Body of pancreas (tissue), 4 donors: ENCODE measurements around the gene ABCG2.

Experiments used
- POLR2A ChIP-seq, 3 donors: fragments of 450-650 bp; IDR thresholded peaks; one replicate each; pipeline ENCODE4 v1.6.1; 2016; ENCODE audit warnings: antibody characterized with exemption in 3 of 3, mild to moderate bottlenecking in 2 of 3
- TF ChIP-seq, protein P1 (sequence below), 7 experiments: fragments of 450-650 bp in 4 of 7; fragments of 200-600 bp in 3 of 7; sonication (generic) in 3 of 7; IDR thresholded peaks; one replicate each; pipeline ENCODE4 v1.5.1; 2016 to 2019; ENCODE audit warnings: antibody characterized with exemption in 7 of 7

DNA sequence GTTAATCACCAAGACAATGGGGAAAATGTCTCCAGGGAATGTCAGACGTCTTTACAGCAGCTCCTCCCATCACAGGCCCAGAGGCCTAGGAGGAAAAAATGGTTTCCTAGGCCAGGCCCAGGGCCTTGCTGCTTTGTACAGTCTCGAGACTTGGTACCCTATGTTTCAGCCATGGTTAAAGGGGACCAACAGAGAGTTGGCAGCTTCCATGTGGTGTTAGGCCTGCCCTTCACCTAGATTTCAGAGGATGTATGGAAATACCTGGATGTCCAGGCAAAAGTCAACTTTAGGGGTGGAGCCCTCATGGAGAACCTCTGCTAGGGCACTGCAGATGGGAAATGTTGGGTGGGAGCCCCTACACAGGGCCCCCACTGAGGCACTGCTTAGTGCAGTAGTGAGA lies 38.5 kb downstream of the ABCG2 start:
- TF ChIP-seq, protein P1, sequence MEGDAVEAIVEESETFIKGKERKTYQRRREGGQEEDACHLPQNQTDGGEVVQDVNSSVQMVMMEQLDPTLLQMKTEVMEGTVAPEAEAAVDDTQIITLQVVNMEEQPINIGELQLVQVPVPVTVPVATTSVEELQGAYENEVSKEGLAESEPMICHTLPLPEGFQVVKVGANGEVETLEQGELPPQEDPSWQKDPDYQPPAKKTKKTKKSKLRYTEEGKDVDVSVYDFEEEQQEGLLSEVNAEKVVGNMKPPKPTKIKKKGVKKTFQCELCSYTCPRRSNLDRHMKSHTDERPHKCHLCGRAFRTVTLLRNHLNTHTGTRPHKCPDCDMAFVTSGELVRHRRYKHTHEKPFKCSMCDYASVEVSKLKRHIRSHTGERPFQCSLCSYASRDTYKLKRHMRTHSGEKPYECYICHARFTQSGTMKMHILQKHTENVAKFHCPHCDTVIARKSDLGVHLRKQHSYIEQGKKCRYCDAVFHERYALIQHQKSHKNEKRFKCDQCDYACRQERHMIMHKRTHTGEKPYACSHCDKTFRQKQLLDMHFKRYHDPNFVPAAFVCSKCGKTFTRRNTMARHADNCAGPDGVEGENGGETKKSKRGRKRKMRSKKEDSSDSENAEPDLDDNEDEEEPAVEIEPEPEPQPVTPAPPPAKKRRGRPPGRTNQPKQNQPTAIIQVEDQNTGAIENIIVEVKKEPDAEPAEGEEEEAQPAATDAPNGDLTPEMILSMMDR (IDR thresholded peaks at IDR 0.05): no peak
- no peak for TF ChIP-seq POLR2A (IDR thresholded peaks at IDR 0.05)
